ENCODE data around the gene TOE1.

The TOE1 gene

GRCh38 chr1:45326627-45327623 is 13.0 kb upstream of the TOE1 start, which contains the start of gene HPDL:
TSS of gene HPDL (plus strand) at chr1:45326895. CDS start at chr1:45327149, 254 bp downstream.
- in situ Hi-C loops (cut with HindIII; ENCODE audit: low sequenced_read_pairs), result no loop called here
- no peak for TF ChIP-seq CTCF (IDR thresholded peaks at IDR 0.05; ENCODE audit: low read depth, low read length)
- DNase-seq (ENCODE audit: low read depth, low spot score), result peak; percentile 42
- peak within 1 kb of the TSS; percentile 53 for H3K4me3 ChIP-seq (ENCODE audit: low read depth, low read length)

GRCh38 chr1:45327644-45328515 is 12.1 kb upstream of the TOE1 start:
- no peak for TF ChIP-seq CTCF (IDR thresholded peaks at IDR 0.05; ENCODE audit: low read depth, low read length)
- no peak for DNase-seq (ENCODE audit: low read depth, low spot score)
- no peak overlapping the region for H3K4me3 ChIP-seq (ENCODE audit: low read depth, low read length)
- in situ Hi-C loops (cut with HindIII; ENCODE audit: low sequenced_read_pairs), result no loop called here

- in situ Hi-C loops (cut with HindIII; ENCODE audit: low sequenced_read_pairs), result no loop called here
- H3K4me3 ChIP-seq (ENCODE audit: low read depth, low read length), result no peak overlapping the region
- TF ChIP-seq CTCF (IDR thresholded peaks at IDR 0.05; ENCODE audit: low read depth, low read length), result no peak
- no peak for DNase-seq (ENCODE audit: low read depth, low spot score)
Observed at GRCh38 chr1:45328680-45329079, 11.3 kb upstream of the TOE1 start.

- no peak for DNase-seq (ENCODE audit: low read depth, low spot score)
- TF ChIP-seq CTCF (IDR thresholded peaks at IDR 0.05; ENCODE audit: low read depth, low read length), result no peak
- in situ Hi-C loops (cut with HindIII; ENCODE audit: low sequenced_read_pairs), result no loop called here
- no peak overlapping the region for H3K4me3 ChIP-seq (ENCODE audit: low read depth, low read length)
Observed at GRCh38 chr1:45329445-45329844, 10.5 kb upstream of the TOE1 start.

- no peak for DNase-seq (ENCODE audit: low read depth, low spot score)
- no peak overlapping the region for H3K4me3 ChIP-seq (ENCODE audit: low read depth, low read length)
- in situ Hi-C loops (cut with HindIII; ENCODE audit: low sequenced_read_pairs), result no loop called here
- TF ChIP-seq CTCF (IDR thresholded peaks at IDR 0.05; ENCODE audit: low read depth, low read length), result no peak
Observed at GRCh38 chr1:45331436-45332345, 8.3 kb upstream of the TOE1 start.
